HCT116 (cell line): ENCODE results near the gene HERC2. TPM values are rescaled to one million over a fixed set of nuclear protein-coding genes. Genes with fewer than 3 reads are reported as not detected.

ENCODE experiments used
- ATAC-seq: fragments of 200-7000 bp; cut with Tn5 transposase; 2 replicates; pipeline ENCODE4 v1.9.1; 2020; ENCODE audit warnings: mild to moderate bottlenecking, moderate library complexity
- BruUV-seq: library from RNA; stranded (reverse); fragments of 400-500 nt; replicated peaks from 2 replicates; lab custom pipeline; 2021; lab: Mats Ljungman, UMichigan
- CTCF ChIA-PET: fragments of 300-600 bp; sonication (Branson Sonifier 250); formaldehyde crosslinking; loops from one replicate; lab custom pipeline; 2021; ENCODE audit warnings: antibody characterized with exemption; lab: Charles Lee
- POLR2A ChIA-PET: fragments of 300-600, 350-600 bp; sonication (Branson Sonifier 250); formaldehyde crosslinking; loops from one replicate; lab custom pipeline; 2021; ENCODE audit warnings: antibody characterized with exemption; lab: Charles Lee
- RAD21 ChIA-PET, 2 experiments: fragments of 300-600 bp; sonication (Branson Sonifier 250); formaldehyde crosslinking; loops; one replicate each; lab custom pipeline; 2023; ENCODE audit warnings: low total read pairs in 2 of 2; ENCODE audit not compliant: uncharacterized antibody in 2 of 2, unreplicated experiment in 2 of 2, low non-redundant PET in 1 of 2; lab: Charles Lee
- DNase-seq: peaks from one replicate; pipeline ENCODE4 v3.0.0-alpha.2; 2010; ENCODE audit warnings: low read depth, low spot score
- H2AFZ ChIP-seq: fragments of 200-600 bp; shearing (Covaris generic), sonication (generic); 2 replicates; pipeline ENCODE4 v1.6.1; 2017; ENCODE audit warnings: low read depth, mixed run types, mixed read lengths, antibody characterized with exemption, low read length; ENCODE audit not compliant: poor library complexity, severe bottlenecking
- H3K27ac ChIP-seq: 2 replicates; pipeline ENCODE4 v1.5.1; 2012; ENCODE audit warnings: low read depth, low read length
- H3K27me3 ChIP-seq: fragments of 200-600 bp; sonication (generic); 2 replicates; pipeline ENCODE4 v1.6.1; 2016; ENCODE audit warnings: mixed run types, low read length, mixed read lengths; ENCODE audit not compliant: insufficient read depth
- H3K36me3 ChIP-seq, 2 experiments: fragments of 200-500 bp in 1 of 2; fragments of 200-600 bp in 1 of 2; sonication (Bioruptor generic) in 1 of 2; sonication (generic) in 1 of 2; 2 replicates each; pipeline versions ENCODE4 v1.5.1 to v1.6.1; 2014 to 2016; ENCODE audit warnings: low read length in 2 of 2, inconsistent platforms in 1 of 2, mixed read lengths in 1 of 2, mixed run types in 1 of 2; ENCODE audit not compliant: insufficient read depth in 2 of 2, control insufficient read depth in 1 of 2
- H3K4me1 ChIP-seq, 2 experiments: fragments of 200-600 bp in 1 of 2; sonication (generic) in 1 of 2; 2 replicates each; pipeline versions ENCODE4 v1.5.1 to v1.6.1; 2012 to 2017; ENCODE audit warnings: low read length in 2 of 2, inconsistent platforms in 1 of 2, mild to moderate bottlenecking in 1 of 2, mixed read lengths in 1 of 2, mixed run types in 1 of 2, moderate library complexity in 1 of 2; ENCODE audit not compliant: insufficient read depth in 2 of 2, control insufficient read depth in 1 of 2
- H3K4me2 ChIP-seq: fragments of 200-600 bp; sonication (generic); 2 replicates; pipeline ENCODE4 v1.6.1; 2017; ENCODE audit warnings: mixed run types, low read length, mixed read lengths
- H3K4me3 ChIP-seq, 2 experiments: fragments of 200-600 bp in 1 of 2; sonication (generic) in 1 of 2; replicated peaks in 1 of 2; 2 replicates each; pipeline ENCODE4 v1.5.1; 2011 to 2016; ENCODE audit warnings: low read length in 2 of 2, control low read depth in 1 of 2, low read depth in 1 of 2, mild to moderate bottlenecking in 1 of 2, mixed read lengths in 1 of 2, mixed run types in 1 of 2
- H3K79me2 ChIP-seq: fragments of 200-600 bp; sonication (generic); 2 replicates; pipeline ENCODE4 v1.6.1; 2017; ENCODE audit warnings: mild to moderate bottlenecking, mixed run types, low read length, moderate library complexity, mixed read lengths; ENCODE audit not compliant: insufficient read depth
- H3K9ac ChIP-seq: fragments of 200-600 bp; sonication (generic); 2 replicates; pipeline ENCODE4 v1.6.1; 2016; ENCODE audit warnings: low read length, mixed read lengths
- H3K9me2 ChIP-seq: fragments of 200-600 bp; sonication (generic), shearing (Covaris generic); 2 replicates; pipeline ENCODE4 v1.6.1; 2017; ENCODE audit warnings: mixed run types, mild to moderate bottlenecking, moderate library complexity; ENCODE audit not compliant: insufficient read depth
- H3K9me3 ChIP-seq, 2 experiments: fragments of 200-500 bp in 1 of 2; fragments of 200-600 bp in 1 of 2; sonication (Bioruptor generic) in 1 of 2; sonication (generic) in 1 of 2; 2 replicates each; pipeline ENCODE4 v1.6.1; 2014 to 2017; ENCODE audit warnings: low read length in 2 of 2, mixed read lengths in 2 of 2, inconsistent platforms in 1 of 2, low read depth in 1 of 2, mild to moderate bottlenecking in 1 of 2, mixed run types in 1 of 2, moderate library complexity in 1 of 2; ENCODE audit not compliant: control insufficient read depth in 1 of 2, insufficient read depth in 1 of 2
- H4K20me1 ChIP-seq: fragments of 200-600 bp; sonication (generic), shearing (Covaris generic); 2 replicates; pipeline ENCODE4 v1.6.1; 2017; ENCODE audit warnings: mixed run types, mild to moderate bottlenecking, moderate library complexity; ENCODE audit not compliant: insufficient read depth
- ATF3 ChIP-seq: IDR thresholded peaks from 2 replicates; pipeline ENCODE4 v1.6.1; 2012
- CBX3 ChIP-seq: IDR thresholded peaks from 2 replicates; pipeline ENCODE4 v1.6.1; 2012; ENCODE audit warnings: low read depth
- CTCF ChIP-seq, 3 experiments: fragments of 200-600 bp in 1 of 3; sonication (generic) in 1 of 3; IDR thresholded peaks in 2 of 3; conservative IDR thresholded peaks in 1 of 3; 2 replicates each; pipeline ENCODE4 v1.5.1; 2012 to 2017; ENCODE audit warnings: low read depth in 2 of 3, low read length in 2 of 3, antibody characterized with exemption in 1 of 3, borderline replicate concordance in 1 of 3, control low read depth in 1 of 3, mild to moderate bottlenecking in 1 of 3, mixed read lengths in 1 of 3, mixed run types in 1 of 3, moderate library complexity in 1 of 3; ENCODE audit not compliant: insufficient read depth in 1 of 3
- EGR1 ChIP-seq: IDR thresholded peaks from 2 replicates; pipeline ENCODE4 v1.6.1; 2012; ENCODE audit warnings: low read depth
- ELF1 ChIP-seq: IDR thresholded peaks from 2 replicates; pipeline ENCODE4 v1.6.1; 2012; ENCODE audit warnings: low read depth, borderline replicate concordance
- EZH2phosphoT487 ChIP-seq: fragments of 200-600 bp; IDR thresholded peaks from 2 replicates; pipeline ENCODE4 v1.6.1; 2018; ENCODE audit warnings: antibody characterized with exemption, borderline replicate concordance
- FOSL1 ChIP-seq: IDR thresholded peaks from 2 replicates; pipeline ENCODE4 v1.6.1; 2012; ENCODE audit warnings: low read depth
- JUND ChIP-seq: IDR thresholded peaks from 2 replicates; pipeline ENCODE4 v1.6.1; 2012
- MAX ChIP-seq: IDR thresholded peaks from 2 replicates; pipeline ENCODE4 v1.6.1; 2012
- POLR2A ChIP-seq: IDR thresholded peaks from 2 replicates; pipeline ENCODE4 v1.7.0; 2011; ENCODE audit warnings: borderline replicate concordance; ENCODE audit not compliant: insufficient read depth, insufficient read length; ENCODE audit errors: extremely low read depth
- POLR2AphosphoS5 ChIP-seq: IDR thresholded peaks from 2 replicates; pipeline ENCODE4 v1.6.1; 2011; ENCODE audit warnings: mild to moderate bottlenecking, low read depth, low read length, moderate library complexity
- RAD21 ChIP-seq: IDR thresholded peaks from 2 replicates; pipeline ENCODE4 v1.6.1; 2012; ENCODE audit warnings: low read depth, mild to moderate bottlenecking
- SIN3A ChIP-seq: IDR thresholded peaks from 2 replicates; pipeline ENCODE4 v1.6.1; 2012; ENCODE audit warnings: low read depth
- SRF ChIP-seq: IDR thresholded peaks from 2 replicates; pipeline ENCODE4 v1.6.1; 2012; ENCODE audit warnings: low read depth
- TCF7L2 ChIP-seq: IDR thresholded peaks from 2 replicates; pipeline ENCODE4 v1.7.0; 2011; ENCODE audit warnings: borderline replicate concordance, inconsistent platforms; ENCODE audit not compliant: insufficient read depth, insufficient read length; ENCODE audit errors: extremely low read depth
- YY1 ChIP-seq: IDR thresholded peaks from 2 replicates; pipeline ENCODE4 v1.6.1; 2011; ENCODE audit warnings: low read length, low read depth, moderate library complexity, mild to moderate bottlenecking; ENCODE audit not compliant: insufficient replicate concordance; ENCODE audit errors: extremely low read depth
- ZBTB33 ChIP-seq: IDR thresholded peaks from 2 replicates; pipeline ENCODE4 v1.6.1; 2011; ENCODE audit warnings: mild to moderate bottlenecking, low read length, moderate library complexity; ENCODE audit not compliant: insufficient replicate concordance; ENCODE audit errors: extremely low read depth
- ZFX ChIP-seq: fragments of 450-650 bp; IDR thresholded peaks from 2 replicates; pipeline ENCODE4 v1.6.1; 2017
- intact Hi-C: fragments of 100-400 bp; cut with micrococcal nuclease; formaldehyde crosslinking; loops from 2 replicates; pipeline ENCODE4 v1.10.0; 2022
- total RNA-seq: library from RNA; stranded (reverse); gene quantifications from one replicate; pipeline ENCODE4 v1.2.1, GENCODE V29; 2021; ENCODE audit not compliant: unreplicated experiment

Gene HERC2
- total RNA-seq, 1 experiment from 2014 or later, result 55.5 TPM

GRCh38 chr15:28114114-28114455 lies 207.9 kb downstream of the HERC2 start:
- no peak for ATAC-seq
- RAD21 ChIA-PET, result no interaction called here
- no peak overlapping the region for H3K9ac ChIP-seq
- no peak overlapping the region for H3K27ac ChIP-seq
- no peaks in the 10 kb centered on the region for H3K9me3 ChIP-seq
- H3K4me2 ChIP-seq, result no peak overlapping the region
- DNase-seq, result no peak
- H2AFZ ChIP-seq, result no peak overlapping the region
- peaks cover 4 to 18% of the 10 kb centered on the region in 2 experiments; a peak in 2 of 4 replicates for H3K36me3 ChIP-seq
- no TSS peak for BruUV-seq
- H3K27me3 ChIP-seq, result no peaks in the 10 kb centered on the region
- H3K4me1 ChIP-seq, result no peaks in the 10 kb centered on the region
- no peaks in the 10 kb centered on the region for H4K20me1 ChIP-seq
- H3K4me3 ChIP-seq, result no peak overlapping the region
- CTCF ChIA-PET, result no interaction called here
- intact Hi-C loops, result no loop called here
- TF ChIP-seq CBX3, result no peak
- no peak for TF ChIP-seq TCF7L2
- TF ChIP-seq RAD21, result no peak
- no peak for TF ChIP-seq SIN3A
- no peak for TF ChIP-seq YY1
- no peak for TF ChIP-seq POLR2A
- TF ChIP-seq ELF1, result no peak
- no peak for TF ChIP-seq FOSL1
- no peak for TF ChIP-seq EGR1
- no peak for TF ChIP-seq MAX
- TF ChIP-seq SRF, result no peak
- POLR2A ChIA-PET, result no interaction called here
- H3K79me2 ChIP-seq, result no peaks in the 10 kb centered on the region
- no peaks in the 10 kb centered on the region for H3K9me2 ChIP-seq

GRCh38 chr15:28113394-28114113 lies 208.4 kb downstream of the HERC2 start:
- ChIA-PET RAD21 (no interaction called here), POLR2A (no interaction called here), CTCF (no interaction called here)
- no peak for DNase-seq
- Histone ChIP-seq H3K36me3 (peaks cover 4 to 18% of the 10 kb centered on the region in 2 experiments; a peak in 2 of 4 replicates), H3K4me1 (no peaks in the 10 kb centered on the region), H2AFZ (no peak overlapping the region), H3K79me2 (no peaks in the 10 kb centered on the region), H3K9me2 (no peaks in the 10 kb centered on the region), H4K20me1 (no peaks in the 10 kb centered on the region), H3K4me3 (no peak overlapping the region), H3K27ac (no peak overlapping the region), H3K4me2 (no peak overlapping the region), H3K9me3 (no peaks in the 10 kb centered on the region), H3K27me3 (no peaks in the 10 kb centered on the region), H3K9ac (no peak overlapping the region)
- no peak for TF ChIP-seq EZH2phosphoT487
- TF ChIP-seq CTCF (IDR thresholded peaks at IDR 0.05 in 2 of 3, conservative IDR thresholded peaks at IDR 0.05 in 1 of 3; ENCODE audit: borderline replicate concordance in 1 of 3, insufficient read depth in 1 of 3, low read depth in 2 of 3, low read length in 2 of 3), result no peak
- no peak for TF ChIP-seq ZFX
- no peak for TF ChIP-seq SRF
- TF ChIP-seq ATF3, result no peak
- TF ChIP-seq POLR2AphosphoS5, result no peak
- no peak for TF ChIP-seq FOSL1
- no peak for TF ChIP-seq JUND
- TF ChIP-seq ZBTB33, result no peak
- no TSS peak for BruUV-seq
- ATAC-seq, result no peak
- intact Hi-C loops, result no loop called here
